Measurements from ENCODE around the gene RSL1D1. TPM values are rescaled to one million over a fixed set of nuclear protein-coding genes. Genes with fewer than 3 reads are reported as not detected.
A peak's percentile ranks its signal among the peaks of the same experiment; 100 is the strongest.

Gene RSL1D1
- 100 to 1,000 TPM; 264 to 377 (median 306) TPM for polyA plus RNA-seq (ENCODE audit: insufficient read length in 10 of 10)
- long read RNA-seq, donor 1, full-length matches to known transcripts = 43 of 82 reads
- long read RNA-seq, donor 1, partial matches to known transcripts = 31 of 82 reads
- long read RNA-seq, donor 1, other reads (novel, unspliced or antisense) = 8 of 82 reads
- long read RNA-seq, donor 2, full-length matches to known transcripts = 28 of 115 reads
- long read RNA-seq, donor 2, partial matches to known transcripts = 87 of 115 reads
- long read RNA-seq, donor 2, other reads (novel, unspliced or antisense) = 0 of 115 reads
- long read RNA-seq, donor 3 = 0 reads
- long read RNA-seq, donor 4, full-length matches to known transcripts = 40 of 58 reads
- long read RNA-seq, donor 4, partial matches to known transcripts = 10 of 58 reads
- long read RNA-seq, donor 4, other reads (novel, unspliced or antisense) = 8 of 58 reads
- long read RNA-seq, donor 5, full-length matches to known transcripts = 42 of 146 reads
- long read RNA-seq, donor 5, partial matches to known transcripts = 87 of 146 reads
- long read RNA-seq, donor 5, other reads (novel, unspliced or antisense) = 17 of 146 reads
- long read RNA-seq, donor 6, full-length matches to known transcripts = 45 of 105 reads
- long read RNA-seq, donor 6, partial matches to known transcripts = 44 of 105 reads
- long read RNA-seq, donor 6, other reads (novel, unspliced or antisense) = 16 of 105 reads
- long read RNA-seq, donor 7, full-length matches to known transcripts = 53 of 89 reads
- long read RNA-seq, donor 7, partial matches to known transcripts = 12 of 89 reads
- long read RNA-seq, donor 7, other reads (novel, unspliced or antisense) = 24 of 89 reads
- long read RNA-seq, donor 8, full-length matches to known transcripts = 23 of 62 reads
- long read RNA-seq, donor 8, partial matches to known transcripts = 29 of 62 reads
- long read RNA-seq, donor 8, other reads (novel, unspliced or antisense) = 10 of 62 reads
- long read RNA-seq, donor 9, full-length matches to known transcripts = 6 of 6 reads
- long read RNA-seq, donor 9, partial matches to known transcripts = 0 of 6 reads
- long read RNA-seq, donor 9, other reads (novel, unspliced or antisense) = 0 of 6 reads

GRCh38 chr16:11851294-11852091 lies at the start of gene RSL1D1:
TSS of gene RSL1D1 (minus strand) at chr16:11851542. CDS start at chr16:11851512, 30 bp downstream.
- peak; percentile 95 to 98 (median 97) for DNase-seq

GRCh38 chr16:11901091-11901490 lies 49.7 kb upstream of the RSL1D1 start:
- DNase-seq = no peak

GRCh38 chr16:11896486-11897176 lies 45.3 kb upstream of the RSL1D1 start:
- DNase-seq = no peak

- DNase-seq = no peak
These were observed 42.2 kb upstream of the RSL1D1 start for GRCh38 chr16:11893571-11893970.

- no peak for DNase-seq
These were observed 41.4 kb upstream of the RSL1D1 start for GRCh38 chr16:11892761-11893160.

- no peak for DNase-seq
These were observed 39.1 kb upstream of the RSL1D1 start for GRCh38 chr16:11890231-11890965.

- DNase-seq = no peak
These were observed 35.5 kb upstream of the RSL1D1 start for GRCh38 chr16:11886881-11887280.

- no peak for DNase-seq
These were observed 32.7 kb upstream of the RSL1D1 start for GRCh38 chr16:11884035-11884434.

GRCh38 chr16:11880007-11880406 lies 28.7 kb upstream of the RSL1D1 start:
- no peak for DNase-seq

- no peak for DNase-seq
These were observed 26.0 kb upstream of the RSL1D1 start for GRCh38 chr16:11877374-11877773.

- no peak for DNase-seq
These were observed 25.0 kb upstream of the RSL1D1 start for GRCh38 chr16:11876306-11876705.

- DNase-seq = no peak
These were observed 24.4 kb upstream of the RSL1D1 start for GRCh38 chr16:11875721-11876120.

- peak in 1 of 3 donors; percentile 8 for DNase-seq
These were observed 19.9 kb upstream of the RSL1D1 start for GRCh38 chr16:11871193-11871592.

- DNase-seq = no peak
These were observed 19.1 kb upstream of the RSL1D1 start for GRCh38 chr16:11870399-11870798.

GRCh38 chr16:11869353-11870228 lies 18.2 kb upstream of the RSL1D1 start:
- no peak for DNase-seq

GRCh38 chr16:11868412-11868980 lies 17.2 kb upstream of the RSL1D1 start:
- no peak for DNase-seq

GRCh38 chr16:11862489-11862888 lies 11.1 kb upstream of the RSL1D1 start:
- no peak for DNase-seq

GRCh38 chr16:11857161-11857560 lies 5.8 kb upstream of the RSL1D1 start:
- DNase-seq = no peak

Measured in muscle of back (tissue), 13 donors.